Muscle layer of colon (tissue), 2 donors: ENCODE measurements around the gene ACSF3.

Experiments used
- H3K27ac ChIP-seq: one replicate; pipeline ENCODE4 v1.7.0; 2013; ENCODE audit warnings: low read depth, mild to moderate bottlenecking, low read length, moderate library complexity
- H3K27me3 ChIP-seq, 2 donors: one replicate each; pipeline ENCODE4 v1.7.0; 2013; ENCODE audit warnings: low read length in 2 of 2, mild to moderate bottlenecking in 2 of 2; ENCODE audit not compliant: insufficient read depth in 2 of 2, control insufficient read depth in 1 of 2
- H3K36me3 ChIP-seq: one replicate; pipeline ENCODE4 v1.7.0; 2013; ENCODE audit warnings: mild to moderate bottlenecking, low read length; ENCODE audit not compliant: insufficient read depth
- H3K4me1 ChIP-seq: one replicate; pipeline ENCODE4 v1.7.0; 2013; ENCODE audit warnings: mild to moderate bottlenecking, low read length; ENCODE audit not compliant: insufficient read depth
- H3K4me3 ChIP-seq, 2 donors: one replicate each; pipeline ENCODE4 v1.7.0; 2013; ENCODE audit warnings: low read length in 2 of 2, low read depth in 1 of 2, mild to moderate bottlenecking in 1 of 2, moderate library complexity in 1 of 2
- H3K9ac ChIP-seq: one replicate; pipeline ENCODE4 v1.7.0; 2013; ENCODE audit warnings: low read length
- H3K9me3 ChIP-seq: one replicate; pipeline ENCODE4 v1.7.0; 2013; ENCODE audit warnings: mild to moderate bottlenecking, low read length
- donor health status: abdominal sarcoma.
- donor health status: Adenocarcinoma of cecum.

Gene ACSF3

DNA sequence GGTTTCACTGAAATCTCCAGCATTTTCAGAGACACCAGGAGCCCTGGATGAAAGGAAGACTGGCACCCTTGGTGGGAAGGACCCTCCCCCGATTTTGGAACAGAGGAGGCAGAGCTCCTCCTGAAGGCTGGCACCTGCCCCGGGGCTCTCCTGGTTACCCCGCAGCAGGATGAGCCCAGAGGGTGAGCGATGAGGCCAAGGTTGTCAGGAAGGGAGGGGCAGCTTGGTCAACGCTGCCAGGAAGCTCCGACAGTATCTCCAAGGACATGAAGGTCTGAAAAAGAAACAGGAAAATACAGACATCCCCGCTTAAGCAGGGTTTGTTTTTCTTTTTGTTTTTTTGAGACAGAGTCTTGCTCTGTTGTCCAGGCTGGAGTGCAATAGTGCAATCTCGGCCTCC is 15.5 kb upstream of the ACSF3 start:
- H3K4me1 ChIP-seq, result no peaks in the 10 kb centered on the region
- no peaks in the 10 kb centered on the region for H3K9me3 ChIP-seq

DNA sequence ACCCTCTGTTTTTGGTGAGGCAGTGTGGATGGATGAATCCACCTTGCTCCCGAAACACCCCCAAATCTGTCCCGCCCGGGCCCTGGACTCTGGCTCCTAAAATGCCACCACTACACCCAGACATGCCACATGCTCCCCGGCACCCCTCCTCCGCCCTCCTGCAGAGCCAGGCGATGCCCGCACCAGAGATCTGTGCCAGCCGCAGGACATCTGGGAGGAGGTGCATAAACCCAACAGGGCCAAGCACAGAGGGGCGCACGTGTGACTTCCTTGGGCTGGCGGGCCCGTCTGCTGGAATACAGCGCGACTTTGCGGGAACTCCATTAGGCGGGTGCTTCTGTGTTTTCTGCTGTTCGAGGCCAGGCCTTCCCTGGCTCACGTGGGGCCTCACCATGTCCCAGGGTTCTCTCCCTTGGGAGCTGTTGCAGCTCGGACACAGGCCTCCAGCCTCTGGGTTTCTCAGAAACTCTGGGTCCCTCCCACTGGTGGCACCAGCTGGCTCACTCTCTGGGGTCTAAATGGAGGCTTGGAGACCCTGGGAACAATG is 14.1 kb upstream of the ACSF3 start:
- no peaks in the 10 kb centered on the region for H3K9me3 ChIP-seq
- no peak overlapping the region for H3K4me3 ChIP-seq
- H3K4me1 ChIP-seq, result no peaks in the 10 kb centered on the region
- peaks cover 0 to 10% of the 10 kb centered on the region in 2 donors for H3K27me3 ChIP-seq
- no peaks in the 10 kb centered on the region for H3K36me3 ChIP-seq
- no peak overlapping the region for H3K9ac ChIP-seq
- H3K27ac ChIP-seq, result no peak overlapping the region

More for the DNA sequence above, 15.5 kb upstream of the ACSF3 start:
- peaks cover 0 to 10% of the 10 kb centered on the region in 2 donors for H3K27me3 ChIP-seq
- H3K9ac ChIP-seq, result no peak overlapping the region
- H3K4me3 ChIP-seq, result no peak overlapping the region
- no peaks in the 10 kb centered on the region for H3K36me3 ChIP-seq
- H3K27ac ChIP-seq, result no peak overlapping the region

DNA sequence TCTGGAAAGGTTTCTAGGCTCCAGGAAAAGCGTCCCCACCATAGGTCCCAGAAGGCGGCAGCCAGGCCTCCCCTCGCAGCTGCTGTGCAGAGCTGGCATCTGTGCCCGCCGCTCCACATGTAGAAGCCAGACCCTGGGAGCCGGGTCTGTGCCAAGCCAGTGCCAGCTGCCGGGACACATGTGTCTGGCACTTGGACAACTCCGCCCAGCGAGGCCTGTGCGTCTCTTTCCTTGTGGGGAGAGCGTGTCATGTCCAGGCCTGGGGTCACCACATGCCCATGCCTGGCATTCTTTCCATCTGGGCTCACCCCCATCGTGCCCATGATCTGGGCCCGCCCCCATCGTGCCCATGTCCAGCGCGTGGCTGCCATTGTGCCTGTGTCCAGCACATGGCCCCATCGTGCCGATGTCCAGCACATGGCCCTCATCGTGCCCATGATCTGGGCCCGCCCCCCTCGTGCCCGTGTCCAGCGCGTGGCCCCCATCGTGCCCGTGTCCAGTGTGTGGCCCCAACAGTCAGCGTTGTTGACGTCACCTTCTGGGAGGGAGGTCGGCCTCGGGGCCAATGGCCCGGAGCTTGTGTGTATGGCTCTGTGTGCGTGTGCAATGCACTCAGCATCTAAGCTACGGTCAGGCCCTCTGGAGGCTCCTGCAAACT is 13.3 kb upstream of the ACSF3 start:
- Histone ChIP-seq H3K27ac (no peak overlapping the region), H3K36me3 (no peaks in the 10 kb centered on the region), H3K4me1 (no peaks in the 10 kb centered on the region), H3K9ac (no peak overlapping the region), H3K4me3 (no peak overlapping the region), H3K9me3 (no peaks in the 10 kb centered on the region), H3K27me3 (peaks cover 0 to 11% of the 10 kb centered on the region in 2 donors)

DNA sequence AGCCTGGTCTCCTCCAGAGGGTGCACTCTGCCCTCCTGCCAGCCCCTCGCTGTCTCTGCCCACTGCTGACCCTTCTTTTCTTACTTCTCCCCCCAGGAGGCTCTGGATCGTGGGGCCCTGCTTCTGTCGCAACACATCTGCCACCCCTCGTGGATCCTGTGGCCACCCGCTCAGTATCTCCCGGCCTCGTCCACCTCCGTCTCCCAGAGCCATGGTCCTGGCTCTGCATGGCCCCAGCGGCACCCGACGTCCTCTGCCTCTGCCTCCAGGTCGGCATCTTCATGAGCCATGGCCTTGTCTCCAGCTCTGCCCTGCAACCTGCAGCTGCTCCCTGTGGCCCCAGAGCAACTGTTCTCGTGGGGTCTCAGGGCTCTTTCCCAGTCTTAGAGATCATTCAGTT is 12.1 kb upstream of the ACSF3 start:
- Histone ChIP-seq H3K36me3 (no peaks in the 10 kb centered on the region), H3K9me3 (no peaks in the 10 kb centered on the region), H3K4me1 (no peaks in the 10 kb centered on the region), H3K4me3 (no peak overlapping the region), H3K27ac (no peak overlapping the region), H3K9ac (no peak overlapping the region), H3K27me3 (peaks cover 0 to 16% of the 10 kb centered on the region in 2 donors)

DNA sequence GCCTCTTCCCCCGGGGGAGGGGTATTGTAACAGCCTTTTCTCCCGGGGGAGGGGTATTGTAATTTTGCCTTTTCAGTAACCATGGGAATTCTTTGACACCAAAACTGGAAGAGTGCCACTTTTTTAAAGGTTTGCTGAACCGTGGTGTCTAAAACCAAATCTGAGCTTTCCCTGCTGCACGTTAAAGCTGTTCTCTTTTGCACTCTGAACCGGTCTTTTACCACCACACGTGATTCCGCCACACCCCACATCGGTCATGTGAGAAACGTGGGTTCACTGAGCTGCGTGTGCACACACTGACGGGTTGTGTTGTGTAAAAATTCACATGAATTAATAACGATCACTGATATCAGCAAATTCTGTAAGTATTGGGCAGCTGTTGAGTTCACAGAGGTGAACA is 9.2 kb upstream of the ACSF3 start:
- H3K9me3 ChIP-seq, result no peaks in the 10 kb centered on the region
- H3K27me3 ChIP-seq, result peaks cover 0 to 23% of the 10 kb centered on the region in 2 donors
- H3K27ac ChIP-seq, result no peak overlapping the region
- H3K9ac ChIP-seq, result no peak overlapping the region
- H3K4me3 ChIP-seq, result no peak overlapping the region
- no peaks in the 10 kb centered on the region for H3K4me1 ChIP-seq
- H3K36me3 ChIP-seq, result no peaks in the 10 kb centered on the region

DNA sequence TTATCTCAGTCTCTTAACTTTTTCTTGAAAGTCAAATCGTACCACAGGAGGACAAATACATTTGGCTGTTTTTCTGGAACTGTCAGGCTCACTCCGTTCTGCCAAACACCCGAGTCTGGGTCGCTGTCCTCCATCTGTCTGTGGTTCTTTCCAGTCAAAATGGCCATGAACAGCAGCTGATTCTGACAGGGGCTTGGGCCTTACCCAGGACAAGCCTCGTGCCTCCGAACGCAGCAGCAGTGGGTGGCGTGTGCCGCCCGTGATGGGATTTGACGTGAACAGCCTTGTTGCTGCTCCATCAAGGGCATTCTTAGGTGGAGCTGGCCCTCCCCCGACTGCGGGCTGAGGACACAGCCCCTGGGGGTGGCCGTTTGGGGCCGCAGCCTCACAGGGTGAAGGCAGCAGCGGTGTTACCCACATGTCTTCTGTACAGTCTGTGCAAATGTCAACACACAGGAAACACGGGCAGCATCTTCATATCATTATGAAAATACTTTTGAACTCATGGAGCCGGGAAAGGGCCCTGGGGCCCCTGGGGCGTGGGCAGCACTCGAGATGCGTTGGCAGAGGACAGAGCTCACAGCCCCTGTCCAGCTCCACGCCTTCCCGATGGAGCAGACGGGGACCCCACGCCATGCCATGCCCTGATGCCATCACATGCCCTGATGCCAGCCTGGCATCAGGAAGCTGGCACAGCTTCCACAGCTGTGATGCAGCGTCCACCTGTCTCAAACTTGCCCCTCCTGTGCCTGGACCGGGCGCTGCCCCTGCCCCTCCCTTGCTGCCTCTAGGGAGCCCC is 8.6 kb upstream of the ACSF3 start:
- H3K9me3 ChIP-seq, result no peaks in the 10 kb centered on the region
- no peak overlapping the region for H3K27ac ChIP-seq
- H3K4me1 ChIP-seq, result no peaks in the 10 kb centered on the region
- H3K4me3 ChIP-seq, result no peak overlapping the region
- H3K9ac ChIP-seq, result no peak overlapping the region
- H3K36me3 ChIP-seq, result no peaks in the 10 kb centered on the region
- H3K27me3 ChIP-seq, result peaks cover 0 to 28% of the 10 kb centered on the region in 2 donors

DNA sequence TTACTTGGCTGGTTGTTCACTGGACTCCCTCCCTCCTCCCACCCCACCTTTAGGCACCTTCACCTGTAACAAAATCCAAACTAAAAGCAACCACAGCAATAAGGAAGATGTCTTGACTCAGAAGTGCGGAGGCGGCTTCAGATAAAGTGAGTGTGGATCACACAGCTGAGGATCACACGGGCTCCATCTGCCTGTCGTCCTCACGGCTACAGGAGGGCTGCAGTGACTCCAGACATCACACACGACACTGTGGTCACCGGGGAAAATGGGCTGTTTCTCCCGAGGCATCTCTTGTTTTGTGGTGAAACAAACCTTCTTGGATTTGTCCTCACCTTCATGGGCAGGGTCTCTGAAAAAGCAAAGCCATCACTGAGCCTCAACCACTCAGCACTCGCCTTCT is 7.9 kb upstream of the ACSF3 start:
- Histone ChIP-seq H3K4me3 (no peak overlapping the region), H3K27ac (no peak overlapping the region), H3K36me3 (no peaks in the 10 kb centered on the region), H3K9me3 (no peaks in the 10 kb centered on the region), H3K9ac (no peak overlapping the region), H3K27me3 (peaks cover 0 to 25% of the 10 kb centered on the region in 2 donors), H3K4me1 (no peaks in the 10 kb centered on the region)

DNA sequence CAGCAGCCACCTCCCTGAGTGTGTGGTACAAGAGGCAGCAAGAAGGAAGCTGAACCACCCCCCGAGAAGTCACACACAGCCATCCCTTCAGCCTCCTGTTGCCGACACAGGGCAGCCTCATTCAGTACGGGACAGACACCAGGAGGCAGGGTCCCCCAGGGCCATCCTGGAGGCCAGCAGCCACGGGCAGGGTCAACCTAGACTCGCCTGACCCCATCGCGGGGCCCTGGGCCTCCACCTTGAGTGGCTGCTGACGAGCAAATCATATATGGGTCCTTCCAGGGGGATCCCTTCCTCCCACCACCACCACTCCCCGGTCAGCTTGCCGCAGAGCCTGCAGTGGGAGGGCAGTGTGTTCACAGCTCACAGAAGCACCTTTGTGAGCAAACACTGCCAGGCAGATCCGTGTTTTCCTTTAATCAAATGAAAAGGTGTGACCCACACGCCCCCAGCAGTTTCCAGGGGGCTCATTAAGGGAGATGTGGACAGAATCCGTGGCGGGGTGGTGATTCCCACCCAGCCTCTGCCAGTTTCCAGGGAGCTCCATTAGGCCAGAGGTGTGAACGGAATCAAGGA is 5.6 kb upstream of the ACSF3 start:
- Histone ChIP-seq H3K4me1 (no peaks in the 10 kb centered on the region), H3K27me3 (peaks cover 0 to 26% of the 10 kb centered on the region in 2 donors), H3K9ac (no peak overlapping the region), H3K36me3 (no peaks in the 10 kb centered on the region), H3K4me3 (no peak overlapping the region), H3K27ac (no peak overlapping the region), H3K9me3 (no peaks in the 10 kb centered on the region)

DNA sequence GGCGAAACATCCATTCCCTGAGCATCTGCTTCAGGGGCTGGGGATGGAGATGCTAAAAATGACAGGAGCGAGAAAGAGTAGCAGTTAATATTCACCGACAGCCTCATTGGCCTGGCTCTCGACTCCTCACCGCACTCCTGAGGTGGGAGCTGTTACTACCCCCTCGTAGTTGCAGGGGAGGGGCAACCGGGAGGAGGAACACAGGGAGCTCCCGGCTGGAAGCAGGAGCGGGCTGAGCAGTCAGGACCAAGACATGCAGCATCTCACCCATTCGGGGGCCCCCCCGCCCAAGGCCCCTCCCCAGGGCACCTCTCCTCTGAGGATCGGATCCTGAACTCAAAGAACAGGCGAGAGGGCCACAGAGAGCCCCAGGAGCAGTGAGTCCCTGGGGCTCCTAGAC is 4.5 kb upstream of the ACSF3 start:
- Histone ChIP-seq H3K36me3 (no peaks in the 10 kb centered on the region), H3K9ac (no peak overlapping the region), H3K4me3 (no peak overlapping the region), H3K27me3 (peaks cover 0 to 26% of the 10 kb centered on the region in 2 donors), H3K9me3 (no peaks in the 10 kb centered on the region), H3K4me1 (no peaks in the 10 kb centered on the region), H3K27ac (no peak overlapping the region)

DNA sequence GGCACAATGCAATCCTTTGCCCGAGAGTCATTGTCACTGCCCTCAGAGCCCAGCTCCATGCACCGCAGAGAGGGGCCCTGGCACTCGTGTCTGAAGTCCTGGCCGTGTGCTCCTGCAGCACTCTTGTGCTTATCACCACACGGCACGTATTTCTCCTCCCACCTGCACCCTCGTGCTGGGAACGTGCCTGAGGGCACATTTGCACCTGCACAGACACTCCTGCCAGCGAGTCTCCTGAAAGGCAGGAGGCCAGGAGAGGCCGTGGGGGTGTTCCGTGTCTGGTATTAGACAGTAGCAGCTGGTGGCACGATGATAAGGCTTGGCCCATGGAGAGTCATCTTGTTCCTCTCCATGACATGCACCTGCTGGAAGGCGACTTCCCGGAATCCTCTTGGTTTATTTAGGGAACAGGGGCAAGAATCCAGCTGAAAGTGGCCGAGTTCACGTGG is 3.4 kb upstream of the ACSF3 start:
- no peaks in the 10 kb centered on the region for H3K36me3 ChIP-seq
- no peak overlapping the region for H3K27ac ChIP-seq
- no peaks in the 10 kb centered on the region for H3K9me3 ChIP-seq
- H3K4me1 ChIP-seq, result peaks cover 9% of the 10 kb centered on the region
- H3K27me3 ChIP-seq, result peaks cover 0 to 26% of the 10 kb centered on the region in 2 donors
- H3K4me3 ChIP-seq, result no peak overlapping the region
- no peak overlapping the region for H3K9ac ChIP-seq

DNA sequence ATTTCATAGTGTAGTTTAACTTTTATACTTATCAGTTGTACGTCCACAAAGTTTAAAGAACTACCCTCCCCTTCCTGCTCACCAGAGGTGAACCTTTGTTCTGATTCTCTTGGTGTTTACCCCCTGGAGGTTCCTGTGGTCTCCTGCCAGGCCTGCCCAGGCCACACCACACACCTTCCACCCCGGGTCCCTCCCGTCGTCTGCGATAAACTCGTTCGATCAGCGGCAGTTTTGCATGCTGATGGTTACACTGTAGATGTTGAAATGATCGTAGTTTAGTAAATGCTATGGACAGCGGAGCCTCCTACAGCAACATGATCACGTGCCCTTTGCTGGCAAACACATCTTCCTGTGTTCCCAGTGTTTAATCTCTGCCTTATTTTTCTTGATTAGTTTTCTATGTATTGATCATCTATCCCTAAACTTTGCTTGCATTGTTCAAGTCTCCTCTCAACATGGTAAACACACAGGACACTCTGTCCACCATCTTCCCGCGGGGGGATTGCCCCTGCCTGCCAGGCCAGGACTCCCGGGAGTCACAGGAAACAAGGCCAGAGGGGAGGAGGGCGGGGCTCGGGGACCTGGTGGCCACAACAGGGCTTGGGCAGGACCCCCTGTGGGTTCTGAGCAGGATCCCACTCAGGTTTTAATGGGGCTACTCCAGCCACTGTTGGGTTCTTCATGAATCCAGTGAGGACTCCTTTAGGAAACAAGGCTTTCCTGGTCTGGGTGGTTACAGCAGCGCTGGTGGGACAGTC is 2.8 kb upstream of the ACSF3 start:
- no peak overlapping the region for H3K4me3 ChIP-seq
- peaks cover 13% of the 10 kb centered on the region for H3K4me1 ChIP-seq
- H3K9me3 ChIP-seq, result no peaks in the 10 kb centered on the region
- no peaks in the 10 kb centered on the region for H3K36me3 ChIP-seq
- no peak overlapping the region for H3K27ac ChIP-seq
- H3K27me3 ChIP-seq, result peaks cover 0 to 21% of the 10 kb centered on the region in 2 donors
- H3K9ac ChIP-seq, result no peak overlapping the region
